ENCODE data around the gene EPRS1. TPM values are rescaled to one million over a fixed set of nuclear protein-coding genes. Genes with fewer than 3 reads are reported as not detected.

Gene EPRS1
- total RNA-seq, 1 experiment from 2014 or later = 612 TPM

GRCh38 chr1:220005489-220005888 is 40.8 kb downstream of the EPRS1 start:
- Mint-ChIP-seq H3K27ac (ENCODE audit: low read depth, unreplicated experiment) (no peak overlapping the region), H3K36me3 (ENCODE audit: insufficient read depth, unreplicated experiment) (peaks cover 100% of the 10 kb centered on the region), H3K4me1 (ENCODE audit: insufficient read depth, unreplicated experiment) (peaks cover 7% of the 10 kb centered on the region), H3K4me3 (ENCODE audit: unreplicated experiment) (no peak overlapping the region), H3K27me3 (ENCODE audit: insufficient read depth, unreplicated experiment) (no peaks in the 10 kb centered on the region), H3K9me3 (ENCODE audit: unreplicated experiment) (no peaks in the 10 kb centered on the region)
- no peak for TF ChIP-seq CTCF (IDR thresholded peaks at IDR 0.05; ENCODE audit: unreplicated experiment)
- DNase-seq (ENCODE audit: unreplicated experiment) = no peak
- BruUV-seq (replicated peaks) = TSS peak; percentile 15
- intact Hi-C loops (cut with micrococcal nuclease) = loop anchor here (5.0 kb wide), 1 partner anchor 37 kb away; no protein-coding TSS in a partner anchor
- POLR2A ChIA-PET = no interaction called here
- CTCF ChIA-PET = interaction anchor here (1.5 kb wide), 2 partner anchors 8 to 10 kb away, joined by 4 to 15 read pairs; no protein-coding TSS in a partner anchor

- BruUV-seq (replicated peaks) = no TSS peak
- CTCF ChIA-PET = no interaction called here
Observed at GRCh38 chr1:220003610-220004299, 42.5 kb downstream of the EPRS1 start.

GRCh38 chr1:220003015-220003414 is 43.3 kb downstream of the EPRS1 start:
- Mint-ChIP-seq H3K27me3 (ENCODE audit: insufficient read depth, unreplicated experiment) (no peaks in the 10 kb centered on the region), H3K4me1 (ENCODE audit: insufficient read depth, unreplicated experiment) (peaks cover 7% of the 10 kb centered on the region), H3K9me3 (ENCODE audit: unreplicated experiment) (no peaks in the 10 kb centered on the region), H3K4me3 (ENCODE audit: unreplicated experiment) (no peak overlapping the region), H3K27ac (ENCODE audit: low read depth, unreplicated experiment) (no peak overlapping the region), H3K36me3 (ENCODE audit: insufficient read depth, unreplicated experiment) (peaks cover 100% of the 10 kb centered on the region)
- BruUV-seq (replicated peaks) = no TSS peak
- intact Hi-C loops (cut with micrococcal nuclease) = loop anchor here (2.0 kb wide), 1 partner anchor 14 kb away; no protein-coding TSS in a partner anchor
- CTCF ChIA-PET = interaction anchor here (1.4 to 1.6 kb wide), 2 partner anchors 9 kb away, joined by 4 to 5 read pairs; no protein-coding TSS in a partner anchor
- POLR2A ChIA-PET = interaction anchor here (1.0 to 2.2 kb wide), 2 partner anchors 9 kb away, joined by 4 to 12 read pairs; no protein-coding TSS in a partner anchor
- no peak for DNase-seq (ENCODE audit: unreplicated experiment)
- no peak for TF ChIP-seq CTCF (IDR thresholded peaks at IDR 0.05; ENCODE audit: unreplicated experiment)

More at GRCh38 chr1:220003610-220004299, 42.5 kb downstream of the EPRS1 start:
- intact Hi-C loops (cut with micrococcal nuclease) = loop anchor here (2.0 kb wide), 1 partner anchor 15 kb away; no protein-coding TSS in a partner anchor
- Mint-ChIP-seq H3K27me3 (ENCODE audit: insufficient read depth, unreplicated experiment) (no peaks in the 10 kb centered on the region), H3K4me1 (ENCODE audit: insufficient read depth, unreplicated experiment) (peaks cover 7% of the 10 kb centered on the region), H3K36me3 (ENCODE audit: insufficient read depth, unreplicated experiment) (peaks cover 100% of the 10 kb centered on the region), H3K4me3 (ENCODE audit: unreplicated experiment) (no peak overlapping the region), H3K9me3 (ENCODE audit: unreplicated experiment) (no peaks in the 10 kb centered on the region), H3K27ac (ENCODE audit: low read depth, unreplicated experiment) (no peak overlapping the region)
- DNase-seq (ENCODE audit: unreplicated experiment) = no peak
- POLR2A ChIA-PET = interaction anchor here (1.0 to 2.2 kb wide), 2 partner anchors 8 to 10 kb away, joined by 4 to 12 read pairs; no protein-coding TSS in a partner anchor
- TF ChIP-seq CTCF (IDR thresholded peaks at IDR 0.05; ENCODE audit: unreplicated experiment) = no peak

- Mint-ChIP-seq H3K36me3 (ENCODE audit: insufficient read depth, unreplicated experiment) (peaks cover 100% of the 10 kb centered on the region), H3K9me3 (ENCODE audit: unreplicated experiment) (no peaks in the 10 kb centered on the region), H3K4me3 (ENCODE audit: unreplicated experiment) (no peak overlapping the region), H3K27ac (ENCODE audit: low read depth, unreplicated experiment) (no peak overlapping the region), H3K4me1 (ENCODE audit: insufficient read depth, unreplicated experiment) (no peaks in the 10 kb centered on the region), H3K27me3 (ENCODE audit: insufficient read depth, unreplicated experiment) (no peaks in the 10 kb centered on the region)
- intact Hi-C loops (cut with micrococcal nuclease) = no loop called here
- TF ChIP-seq CTCF (IDR thresholded peaks at IDR 0.05; ENCODE audit: unreplicated experiment) = no peak
- ChIA-PET CTCF (interaction anchor here (0.7 to 0.9 kb wide), 2 partner anchors 11 to 24 kb away, joined by 3 read pairs; no protein-coding TSS in a partner anchor), POLR2A (interaction anchor here (0.6 kb wide), 1 partner anchor 16 kb away, joined by 3 read pairs; no protein-coding TSS in a partner anchor)
- no TSS peak for BruUV-seq (replicated peaks)
- no peak for DNase-seq (ENCODE audit: unreplicated experiment)
Observed at GRCh38 chr1:220001095-220001501, 45.2 kb downstream of the EPRS1 start.
